Liver (tissue), 9 donors: ENCODE results near the gene KIF23. TPM values are rescaled to one million over a fixed set of nuclear protein-coding genes. Genes with fewer than 3 reads are reported as not detected.

Source experiments
- DNase-seq: peaks from one replicate; pipeline ENCODE4 v3.0.0-alpha.2; 2017; ENCODE audit warnings: low spot score
- H3K27ac ChIP-seq, 2 donors: one replicate each; pipeline ENCODE4 v1.7.0; 2013; ENCODE audit warnings: inconsistent platforms in 2 of 2, low read length in 2 of 2, control low read depth in 1 of 2, low read depth in 1 of 2, mild to moderate bottlenecking in 1 of 2
- H3K27me3 ChIP-seq, 4 donors: one replicate each; pipeline versions ENCODE4 v1.6.1 to v1.7.0; 2013; ENCODE audit warnings: low read length in 3 of 4, inconsistent platforms in 1 of 4, mild to moderate bottlenecking in 1 of 4, moderate library complexity in 1 of 4; ENCODE audit not compliant: control insufficient read depth in 4 of 4, insufficient read depth in 4 of 4
- H3K36me3 ChIP-seq, 4 donors: one replicate each; pipeline versions ENCODE4 v1.6.1 to v1.7.0; 2013; ENCODE audit warnings: low read length in 3 of 4, mild to moderate bottlenecking in 3 of 4, low read depth in 1 of 4, moderate library complexity in 1 of 4; ENCODE audit not compliant: control insufficient read depth in 4 of 4, insufficient read depth in 3 of 4
- H3K4me1 ChIP-seq, 4 donors: one replicate each; pipeline versions ENCODE4 v1.6.1 to v1.7.0; 2013; ENCODE audit warnings: low read length in 3 of 4, mild to moderate bottlenecking in 3 of 4, moderate library complexity in 1 of 4; ENCODE audit not compliant: control insufficient read depth in 4 of 4, insufficient read depth in 4 of 4
- H3K4me3 ChIP-seq, 3 donors: one replicate each; pipeline versions ENCODE4 v1.6.1 to v1.7.0; 2013; ENCODE audit warnings: low read length in 3 of 3, control low read depth in 1 of 3, low read depth in 1 of 3, mild to moderate bottlenecking in 1 of 3
- H3K9ac ChIP-seq, 2 donors: one replicate each; pipeline ENCODE4 v1.7.0; 2013; ENCODE audit warnings: low read length in 2 of 2, mild to moderate bottlenecking in 2 of 2, moderate library complexity in 2 of 2, control low read depth in 1 of 2, low read depth in 1 of 2
- H3K9me3 ChIP-seq, 4 donors: one replicate each; pipeline versions ENCODE4 v1.6.1 to v1.7.0; 2013; ENCODE audit warnings: low read length in 3 of 4; ENCODE audit not compliant: control insufficient read depth in 4 of 4
- CTCF ChIP-seq: fragments of 150-350 bp; IDR thresholded peaks from 2 replicates; pipeline ENCODE4 v1.5.1; 2017; ENCODE audit warnings: improper control_type of control experiment, low read depth, low read length; ENCODE audit not compliant: missing input control
- EGR1 ChIP-seq, 2 donors: IDR thresholded peaks; 2 replicates each; pipeline ENCODE4 v1.6.1; 2016 to 2018; ENCODE audit warnings: antibody characterized with exemption in 2 of 2, low read depth in 2 of 2
- HNF4G ChIP-seq: IDR thresholded peaks from 2 replicates; pipeline ENCODE4 v1.6.1; 2016; ENCODE audit warnings: antibody characterized with exemption
- JUND ChIP-seq, 2 donors: IDR thresholded peaks; 2 replicates each; pipeline ENCODE4 v1.6.1; 2016; ENCODE audit warnings: antibody characterized with exemption in 2 of 2
- NR2F2 ChIP-seq: IDR thresholded peaks from 2 replicates; pipeline ENCODE4 v1.6.1; 2016; ENCODE audit warnings: antibody characterized with exemption
- RAD21 ChIP-seq, 2 donors: IDR thresholded peaks; 2 replicates each; pipeline ENCODE4 v1.6.1; 2016; ENCODE audit warnings: antibody characterized with exemption in 2 of 2, mild to moderate bottlenecking in 2 of 2
- REST ChIP-seq: IDR thresholded peaks from 2 replicates; pipeline ENCODE4 v1.6.1; 2016; ENCODE audit warnings: antibody characterized with exemption, mild to moderate bottlenecking
- RXRA ChIP-seq, 2 donors: IDR thresholded peaks; 2 replicates each; pipeline ENCODE4 v1.6.1; 2017 to 2018; ENCODE audit warnings: antibody characterized with exemption in 2 of 2, mild to moderate bottlenecking in 1 of 2
- SP1 ChIP-seq: IDR thresholded peaks from 2 replicates; pipeline ENCODE4 v1.6.1; 2018; ENCODE audit warnings: antibody characterized with exemption, mild to moderate bottlenecking
- TAF1 ChIP-seq: conservative IDR thresholded peaks from 2 replicates; pipeline ENCODE4 v1.6.1; 2016; ENCODE audit warnings: antibody characterized with exemption, mild to moderate bottlenecking
- YY1 ChIP-seq: IDR thresholded peaks from 2 replicates; pipeline ENCODE4 v1.6.1; 2016; ENCODE audit warnings: antibody characterized with exemption, mild to moderate bottlenecking
- ZBTB33 ChIP-seq: IDR thresholded peaks from 2 replicates; pipeline ENCODE4 v1.6.1; 2016; ENCODE audit warnings: antibody characterized with exemption
- WGBS: extraction: QIAGEN DNeasy Blood & Tissue Kit; methylation state at CpG from one replicate; pipeline ENCODE4 v1.1.7; 2013; 5-methylcytosine and 5-hydroxymethylcytosine counted together
- polyA plus RNA-seq, 2 donors: library from polyadenylated mRNA; stranded (reverse) in 1 of 2; unstranded in 1 of 2; fragments of 200-250 nt in 1 of 2; fragments of >200 nt in 1 of 2; fragmentation: Nextera tagmentation in 1 of 2; extraction: Ambion mirVana in 1 of 2; gene quantifications; one replicate each; pipeline versions ENCODE4 v1.2.1 to v1.2.3, GENCODE V29; 2013 to 2015
- total RNA-seq, 2 donors: library from RNA; depleted of rRNA; stranded (reverse); fragments of >200 nt; gene quantifications; one replicate each; pipeline ENCODE4 v1.2.3, GENCODE V29; 2014
- TF ChIP-seq, protein P1 (sequence below): IDR thresholded peaks from 2 replicates; pipeline ENCODE4 v1.6.1; 2016; ENCODE audit warnings: antibody characterized with exemption
- TF ChIP-seq, protein P2 (sequence below): IDR thresholded peaks from 2 replicates; pipeline ENCODE4 v1.6.1; 2016; ENCODE audit warnings: antibody characterized with exemption
- donor health status: healthy.
- donor health status: healthy.
- donor health status: healthy.
- donor health status: healthy.
- donor health status: healthy.

KIF23 gene
- total and polyA plus RNA-seq, 4 donors: 0.25 to 32.8 (median 1.1) TPM

DNA sequence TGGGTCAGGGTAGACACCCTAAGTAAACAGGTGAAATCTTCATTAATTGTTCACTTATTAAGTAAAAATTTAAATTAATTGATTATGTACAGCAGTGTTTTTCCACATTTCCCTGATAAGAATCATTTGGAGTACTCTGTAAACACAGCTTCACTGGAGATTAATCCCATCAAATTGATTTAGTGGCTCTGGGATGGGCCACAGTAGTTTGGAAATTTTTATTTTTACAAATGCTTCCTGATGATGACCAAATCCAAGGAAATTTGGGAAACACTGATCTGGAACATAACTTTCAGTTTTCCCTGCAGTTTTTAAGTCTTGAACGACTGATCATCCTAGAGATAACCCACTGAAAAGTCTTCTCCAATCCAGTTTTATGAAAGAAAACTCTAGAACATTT, 19.7 kb downstream of the KIF23 start:
- no peaks in the 10 kb centered on the region for H3K9me3 ChIP-seq

More for the DNA sequence above, 19.7 kb downstream of the KIF23 start:
- Histone ChIP-seq H3K4me1 (no peaks in the 10 kb centered on the region), H3K36me3 (no peaks in the 10 kb centered on the region), H3K9ac (no peak overlapping the region), H3K27ac (no peak overlapping the region), H3K4me3 (no peak overlapping the region), H3K27me3 (no peaks in the 10 kb centered on the region)
- DNase-seq: no peak
- 91% methylated on average over 1 of the region's 1 CpG for WGBS
- TF ChIP-seq NR2F2 (no peak), RXRA (IDR thresholded peaks at IDR 0.05) (no peak), CTCF (no peak), REST (no peak), HNF4G (no peak), JUND (IDR thresholded peaks at IDR 0.05) (no peak), EGR1 (IDR thresholded peaks at IDR 0.05; ENCODE audit: low read depth in 2 of 2) (no peak), RAD21 (IDR thresholded peaks at IDR 0.05) (no peak), TAF1 (no peak), SP1 (no peak), ZBTB33 (no peak), YY1 (no peak)
- TF ChIP-seq, protein P1, sequence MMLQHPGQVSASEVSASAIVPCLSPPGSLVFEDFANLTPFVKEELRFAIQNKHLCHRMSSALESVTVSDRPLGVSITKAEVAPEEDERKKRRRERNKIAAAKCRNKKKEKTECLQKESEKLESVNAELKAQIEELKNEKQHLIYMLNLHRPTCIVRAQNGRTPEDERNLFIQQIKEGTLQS: no peak
- TF ChIP-seq, protein P2, sequence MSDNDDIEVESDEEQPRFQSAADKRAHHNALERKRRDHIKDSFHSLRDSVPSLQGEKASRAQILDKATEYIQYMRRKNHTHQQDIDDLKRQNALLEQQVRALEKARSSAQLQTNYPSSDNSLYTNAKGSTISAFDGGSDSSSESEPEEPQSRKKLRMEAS: no peak
